Hepatocyte (in vitro differentiated cells): Measurements from ENCODE around the gene RPL38. TPM values are rescaled to one million over a fixed set of nuclear protein-coding genes. Genes with fewer than 3 reads are reported as not detected.

Source experiments
- DNase-seq: peaks from one replicate; pipeline ENCODE4 v3.0.0-alpha.2; 2016; ENCODE audit warnings: low spot score
- H2AFZ ChIP-seq: fragments of 200-600 bp; sonication (generic); 2 replicates; pipeline ENCODE4 v1.6.0; 2016; ENCODE audit warnings: antibody characterized with exemption, mild to moderate bottlenecking
- H3K27ac ChIP-seq: fragments of 200-600 bp; sonication (generic); 2 replicates; pipeline ENCODE4 v1.5.1; 2016; ENCODE audit warnings: mild to moderate bottlenecking
- H3K27me3 ChIP-seq: fragments of 200-600 bp; sonication (generic); 2 replicates; pipeline ENCODE4 v1.6.1; 2016
- H3K36me3 ChIP-seq: fragments of 200-600 bp; sonication (generic); replicated peaks from 2 replicates; pipeline ENCODE4 v1.5.1; 2016; ENCODE audit warnings: low read depth; ENCODE audit not compliant: insufficient read depth
- H3K4me1 ChIP-seq: fragments of 200-600 bp; sonication (generic); 2 replicates; pipeline ENCODE4 v1.5.1; 2016; ENCODE audit warnings: mild to moderate bottlenecking, moderate library complexity; ENCODE audit not compliant: insufficient read depth
- H3K4me2 ChIP-seq: fragments of 200-600 bp; sonication (generic); 2 replicates; pipeline ENCODE4 v1.6.0; 2016
- H3K4me3 ChIP-seq: fragments of 200-600 bp; sonication (generic); 2 replicates; pipeline ENCODE4 v1.5.1; 2016; ENCODE audit warnings: mild to moderate bottlenecking
- H3K79me2 ChIP-seq: fragments of 200-600 bp; sonication (generic); 2 replicates; pipeline ENCODE4 v1.6.0; 2017; ENCODE audit warnings: mild to moderate bottlenecking
- H3K9me2 ChIP-seq: fragments of 200-600 bp; sonication (generic); replicated peaks from 2 replicates; pipeline ENCODE4 v1.6.0; 2017; ENCODE audit warnings: mild to moderate bottlenecking; ENCODE audit not compliant: insufficient read depth
- H3K9me3 ChIP-seq: fragments of 200-600 bp; sonication (generic); 2 replicates; pipeline ENCODE4 v1.5.1; 2016; ENCODE audit warnings: low read depth, mild to moderate bottlenecking
- H4K20me1 ChIP-seq: fragments of 200-600 bp; sonication (generic); 2 replicates; pipeline ENCODE4 v1.6.0; 2016; ENCODE audit warnings: mild to moderate bottlenecking; ENCODE audit not compliant: insufficient read depth, poor library complexity, severe bottlenecking
- EZH2 ChIP-seq: fragments of 200-600 bp; sonication (generic); IDR thresholded peaks from 2 replicates; pipeline ENCODE4 v1.6.1; 2016; ENCODE audit warnings: antibody characterized with exemption, mild to moderate bottlenecking, borderline replicate concordance
- EZH2phosphoT487 ChIP-seq: fragments of 200-600 bp; sonication (generic); IDR thresholded peaks from one replicate; pipeline ENCODE4 v1.6.1; 2018; ENCODE audit warnings: antibody characterized with exemption, mild to moderate bottlenecking, low read depth, moderate library complexity; ENCODE audit not compliant: unreplicated experiment, severe bottlenecking
- WGBS: methylation state at CpG from one replicate; pipeline ENCODE4 v1.1.6; 2016; ENCODE audit warnings: low lambda C conversion rate; ENCODE audit errors: missing lambda C conversion rate; 5-methylcytosine and 5-hydroxymethylcytosine counted together
- polyA plus RNA-seq: library from polyadenylated mRNA; unstranded; fragments of >200 nt; fragmentation: Nextera tagmentation; extraction: Ambion mirVana; gene quantifications from 2 replicates; pipeline ENCODE4 v1.2.1, GENCODE V29; 2016
- total RNA-seq: library from RNA; depleted of rRNA; stranded (reverse); fragments of >200 nt; gene quantifications from 2 replicates; pipeline ENCODE4 v1.2.3, GENCODE V29; 2014
- TF ChIP-seq, protein P1 (sequence below): fragments of 200-600 bp; sonication (generic); IDR thresholded peaks from 2 replicates; pipeline ENCODE4 v1.5.1; 2016; ENCODE audit warnings: antibody characterized with exemption, mild to moderate bottlenecking; ENCODE audit not compliant: poor library complexity

The RPL38 gene
- total and polyA plus RNA-seq, 2 experiments from 2014 or later = 276 to 758 TPM

DNA sequence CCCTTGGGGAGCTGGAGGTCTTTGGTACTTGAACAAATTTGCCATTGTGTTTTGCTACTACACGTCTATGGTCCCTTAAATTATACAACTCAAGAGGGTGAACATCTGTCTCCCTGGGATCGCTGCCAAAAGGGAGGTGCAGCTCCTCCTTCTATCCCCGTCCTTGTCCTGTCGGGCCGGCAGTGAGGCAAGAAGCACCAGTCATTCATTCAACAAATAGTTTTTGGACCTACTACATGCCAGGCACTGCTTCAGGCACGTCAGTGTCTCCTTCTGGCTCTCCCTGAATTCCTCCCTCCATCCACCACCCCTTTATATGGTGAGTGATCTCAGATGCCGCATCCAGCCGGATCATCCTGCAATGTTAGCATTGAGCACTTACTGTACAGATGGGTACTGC lies 2.2 kb upstream of the RPL38 start:
- no peak overlapping the region for H3K27ac ChIP-seq
- DNase-seq = no peak
- H3K4me1 ChIP-seq = peaks cover 18% of the 10 kb centered on the region
- peaks cover 20% of the 10 kb centered on the region for H4K20me1 ChIP-seq
- TF ChIP-seq, protein P1, sequence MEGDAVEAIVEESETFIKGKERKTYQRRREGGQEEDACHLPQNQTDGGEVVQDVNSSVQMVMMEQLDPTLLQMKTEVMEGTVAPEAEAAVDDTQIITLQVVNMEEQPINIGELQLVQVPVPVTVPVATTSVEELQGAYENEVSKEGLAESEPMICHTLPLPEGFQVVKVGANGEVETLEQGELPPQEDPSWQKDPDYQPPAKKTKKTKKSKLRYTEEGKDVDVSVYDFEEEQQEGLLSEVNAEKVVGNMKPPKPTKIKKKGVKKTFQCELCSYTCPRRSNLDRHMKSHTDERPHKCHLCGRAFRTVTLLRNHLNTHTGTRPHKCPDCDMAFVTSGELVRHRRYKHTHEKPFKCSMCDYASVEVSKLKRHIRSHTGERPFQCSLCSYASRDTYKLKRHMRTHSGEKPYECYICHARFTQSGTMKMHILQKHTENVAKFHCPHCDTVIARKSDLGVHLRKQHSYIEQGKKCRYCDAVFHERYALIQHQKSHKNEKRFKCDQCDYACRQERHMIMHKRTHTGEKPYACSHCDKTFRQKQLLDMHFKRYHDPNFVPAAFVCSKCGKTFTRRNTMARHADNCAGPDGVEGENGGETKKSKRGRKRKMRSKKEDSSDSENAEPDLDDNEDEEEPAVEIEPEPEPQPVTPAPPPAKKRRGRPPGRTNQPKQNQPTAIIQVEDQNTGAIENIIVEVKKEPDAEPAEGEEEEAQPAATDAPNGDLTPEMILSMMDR = no peak
- TF ChIP-seq EZH2 (no peak), EZH2phosphoT487 (no peak)
- WGBS = 79% methylated on average over 8 of the region's 8 CpGs
- no peak overlapping the region for H2AFZ ChIP-seq
- H3K4me3 ChIP-seq = no peak overlapping the region
- H3K36me3 ChIP-seq = no peaks in the 10 kb centered on the region
- no peak overlapping the region for H3K4me2 ChIP-seq
- peaks cover 11% of the 10 kb centered on the region for H3K27me3 ChIP-seq
- peaks cover 26% of the 10 kb centered on the region for H3K79me2 ChIP-seq
- no peaks in the 10 kb centered on the region for H3K9me3 ChIP-seq
- H3K9me2 ChIP-seq = no peaks in the 10 kb centered on the region

DNA sequence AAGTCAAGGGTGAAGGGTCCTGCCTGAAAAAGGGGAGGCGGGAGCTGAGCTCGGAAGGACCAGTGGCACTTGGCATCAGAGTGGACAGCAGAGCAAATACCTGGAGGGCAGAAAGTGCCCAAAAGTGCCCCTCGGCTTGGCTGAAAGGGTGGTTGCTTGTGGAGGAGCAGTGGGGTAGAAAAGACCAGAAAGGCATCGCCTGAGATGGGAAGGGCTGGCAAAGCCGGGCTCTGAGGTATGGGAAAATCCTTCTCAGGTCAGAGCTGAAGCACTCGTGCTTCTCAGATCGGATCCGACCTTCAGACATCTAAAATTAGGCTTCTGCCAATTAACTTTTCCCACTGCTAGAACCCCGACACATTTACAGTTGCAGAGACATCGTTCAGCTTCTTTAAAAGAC lies 1.5 kb upstream of the RPL38 start:
- H3K27ac ChIP-seq = no peak overlapping the region
- no peaks in the 10 kb centered on the region for H3K9me3 ChIP-seq
- DNase-seq = no peak
- no peak overlapping the region for H3K4me3 ChIP-seq
- no peak overlapping the region for H2AFZ ChIP-seq
- peaks cover 25% of the 10 kb centered on the region for H4K20me1 ChIP-seq
- no peaks in the 10 kb centered on the region for H3K9me2 ChIP-seq
- 87% methylated on average over 10 of the region's 10 CpGs for WGBS
- no peaks in the 10 kb centered on the region for H3K36me3 ChIP-seq
- H3K79me2 ChIP-seq = peaks cover 32% of the 10 kb centered on the region
- TF ChIP-seq EZH2 (no peak), EZH2phosphoT487 (no peak)
- TF ChIP-seq, protein P1 = no peak
- H3K4me2 ChIP-seq = no peak overlapping the region
- peaks cover 11% of the 10 kb centered on the region for H3K27me3 ChIP-seq
- peaks cover 18% of the 10 kb centered on the region for H3K4me1 ChIP-seq

DNA sequence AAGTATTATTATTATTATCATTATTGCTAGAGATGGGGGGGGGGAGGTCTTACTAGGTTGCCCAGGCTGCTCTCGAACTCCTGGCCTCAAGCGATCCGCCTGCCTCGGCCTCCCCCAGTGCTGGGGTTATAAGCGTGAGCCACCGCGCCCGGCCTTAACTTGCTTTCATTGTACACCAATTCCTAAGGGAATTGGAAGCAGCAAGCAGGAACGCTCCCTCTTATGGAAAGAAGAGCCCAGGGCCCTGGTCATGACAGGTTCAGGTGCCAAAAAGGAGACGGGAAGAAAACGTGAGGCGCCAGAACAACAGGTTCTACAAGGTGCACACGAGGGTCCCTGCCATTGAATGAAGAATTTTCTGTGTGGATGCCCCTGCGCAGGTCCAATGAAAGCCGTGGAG lies 540 bp upstream of the RPL38 start:
- H3K27ac ChIP-seq = no peak overlapping the region
- peaks cover 42% of the 10 kb centered on the region for H3K79me2 ChIP-seq
- TF ChIP-seq EZH2phosphoT487 = no peak
- no peak for TF ChIP-seq EZH2
- TF ChIP-seq, protein P1 = no peak
- H2AFZ ChIP-seq = no peak overlapping the region
- DNase-seq = no peak
- peaks cover 35% of the 10 kb centered on the region for H4K20me1 ChIP-seq
- no peaks in the 10 kb centered on the region for H3K36me3 ChIP-seq
- 50% methylated on average over 15 of the region's 15 CpGs for WGBS
- peaks cover 18% of the 10 kb centered on the region for H3K4me1 ChIP-seq
- H3K9me2 ChIP-seq = no peaks in the 10 kb centered on the region
- H3K4me2 ChIP-seq = peak overlapping the region; percentile 58
- peaks cover 11% of the 10 kb centered on the region for H3K27me3 ChIP-seq
- no peaks in the 10 kb centered on the region for H3K9me3 ChIP-seq
- no peak overlapping the region for H3K4me3 ChIP-seq

DNA sequence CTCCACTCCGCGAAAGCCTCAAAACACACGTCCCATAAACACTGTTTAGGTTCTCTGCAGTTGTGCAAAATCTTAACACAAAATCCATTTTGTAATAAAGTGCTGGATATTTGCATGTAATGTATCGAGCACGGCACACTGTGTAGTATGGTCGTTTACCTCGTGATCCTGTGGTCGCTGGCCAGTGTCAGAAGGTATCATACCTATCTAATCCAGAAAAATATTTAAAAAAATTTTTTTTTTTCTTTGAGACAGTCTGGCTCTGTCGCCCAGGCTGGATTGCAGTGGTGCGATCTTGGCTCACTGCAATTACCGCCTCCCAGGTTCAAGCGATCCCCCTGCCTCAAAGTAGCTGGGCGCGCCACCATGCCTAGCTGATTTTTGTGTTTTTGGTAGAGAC lies 996 bp downstream of the RPL38 start:
- Histone ChIP-seq H3K27ac (peak overlapping the region; percentile 90), H3K36me3 (no peaks in the 10 kb centered on the region), H3K4me1 (peaks cover 18% of the 10 kb centered on the region)

More for the DNA sequence above, 996 bp downstream of the RPL38 start:
- Histone ChIP-seq H3K4me3 (peak overlapping the region; percentile 81), H3K9me2 (no peaks in the 10 kb centered on the region), H3K9me3 (no peaks in the 10 kb centered on the region), H3K4me2 (peak overlapping the region; percentile 92), H3K79me2 (peaks cover 46% of the 10 kb centered on the region), H4K20me1 (peaks cover 49% of the 10 kb centered on the region), H3K27me3 (peaks cover 11% of the 10 kb centered on the region), H2AFZ (no peak overlapping the region)
- DNase-seq = no peak
- TF ChIP-seq, protein P1 = no peak
- no peak for TF ChIP-seq EZH2
- TF ChIP-seq EZH2phosphoT487 = no peak
- WGBS = 49% methylated on average over 14 of the region's 14 CpGs
